Vagina (tissue), 2 donors: ENCODE results near the gene PLCG1. TPM values are rescaled to one million over a fixed set of nuclear protein-coding genes. Genes with fewer than 3 reads are reported as not detected.

Source experiments
- DNase-seq, 2 donors: peaks; one replicate each; pipeline ENCODE4 v3.0.0-alpha.2; 2017; ENCODE audit errors: extremely low spot score in 2 of 2
- H3K27ac ChIP-seq: fragments of 200-600 bp; sonication (generic); one replicate; pipeline ENCODE4 v1.5.1; 2019
- H3K27me3 ChIP-seq: fragments of 200-600 bp; sonication (generic); one replicate; pipeline ENCODE4 v1.5.1; 2019
- H3K36me3 ChIP-seq, 2 donors: fragments of 200-600 bp; sonication (generic); one replicate each; pipeline ENCODE4 v1.5.1; 2017 to 2019
- H3K4me1 ChIP-seq: fragments of 200-600 bp; sonication (generic); one replicate; pipeline ENCODE4 v1.5.1; 2019
- H3K4me3 ChIP-seq, 2 donors: fragments of 200-600 bp; sonication (generic); 1 replicate in 1 of 2; 2 replicates in 1 of 2; pipeline ENCODE4 v1.5.1; 2016 to 2019
- H3K9me3 ChIP-seq: fragments of 200-600 bp; sonication (generic); one replicate; pipeline ENCODE4 v1.5.1; 2019
- POLR2A ChIP-seq, 2 donors: fragments of 450-650 bp; IDR thresholded peaks; one replicate each; pipeline ENCODE4 v1.6.1; 2017; ENCODE audit warnings: antibody characterized with exemption in 2 of 2, mild to moderate bottlenecking in 2 of 2, moderate library complexity in 2 of 2
- POLR2AphosphoS5 ChIP-seq, 2 donors: sonication (generic); formaldehyde crosslinking; IDR thresholded peaks; one replicate each; pipeline ENCODE4 v1.9.0; 2017; ENCODE audit warnings: antibody characterized with exemption in 2 of 2, mild to moderate bottlenecking in 2 of 2, low read depth in 1 of 2; ENCODE audit not compliant: insufficient read depth in 1 of 2
- intact Hi-C: fragments of 100-400 bp; cut with DNase I; formaldehyde crosslinking; loops from one replicate; pipeline ENCODE4 v1.15.1; 2023
- microRNA-seq: library from miRNA; unstranded; fragments of <30 nt; microRNA quantifications from one replicate; pipeline ENCODE4, GENCODE V29; 2017; ENCODE audit warnings: borderline number of aligned reads, borderline replicate concordance
- small RNA-seq: library from RNA; depleted of rRNA; stranded (forward); fragments of <200 nt; gene quantifications from one replicate; pipeline ENCODE3, GENCODE V24; 2016
- total RNA-seq: library from RNA; depleted of rRNA; stranded (reverse); fragments of >200 nt; gene quantifications from one replicate; pipeline ENCODE4 v1.2.3, GENCODE V29; 2016
- TF ChIP-seq, protein P1 (sequence below), 3 experiments: fragments of 450-650 bp in 2 of 3; fragments of 200-600 bp in 1 of 3; sonication (generic) in 1 of 3; IDR thresholded peaks; one replicate each; pipeline ENCODE4 v1.5.1; 2017 to 2019; ENCODE audit warnings: antibody characterized with exemption in 3 of 3, mild to moderate bottlenecking in 2 of 3, moderate library complexity in 2 of 3

PLCG1 gene
- total RNA-seq, 1 donor from 2014 or later: 138 TPM

GRCh38 chr20:41224281-41224680 lies 86.9 kb downstream of the PLCG1 start:
- peaks cover 22% of the 10 kb centered on the region for H3K4me1 ChIP-seq
- H3K27ac ChIP-seq: no peak overlapping the region
- TF ChIP-seq, protein P1, sequence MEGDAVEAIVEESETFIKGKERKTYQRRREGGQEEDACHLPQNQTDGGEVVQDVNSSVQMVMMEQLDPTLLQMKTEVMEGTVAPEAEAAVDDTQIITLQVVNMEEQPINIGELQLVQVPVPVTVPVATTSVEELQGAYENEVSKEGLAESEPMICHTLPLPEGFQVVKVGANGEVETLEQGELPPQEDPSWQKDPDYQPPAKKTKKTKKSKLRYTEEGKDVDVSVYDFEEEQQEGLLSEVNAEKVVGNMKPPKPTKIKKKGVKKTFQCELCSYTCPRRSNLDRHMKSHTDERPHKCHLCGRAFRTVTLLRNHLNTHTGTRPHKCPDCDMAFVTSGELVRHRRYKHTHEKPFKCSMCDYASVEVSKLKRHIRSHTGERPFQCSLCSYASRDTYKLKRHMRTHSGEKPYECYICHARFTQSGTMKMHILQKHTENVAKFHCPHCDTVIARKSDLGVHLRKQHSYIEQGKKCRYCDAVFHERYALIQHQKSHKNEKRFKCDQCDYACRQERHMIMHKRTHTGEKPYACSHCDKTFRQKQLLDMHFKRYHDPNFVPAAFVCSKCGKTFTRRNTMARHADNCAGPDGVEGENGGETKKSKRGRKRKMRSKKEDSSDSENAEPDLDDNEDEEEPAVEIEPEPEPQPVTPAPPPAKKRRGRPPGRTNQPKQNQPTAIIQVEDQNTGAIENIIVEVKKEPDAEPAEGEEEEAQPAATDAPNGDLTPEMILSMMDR (IDR thresholded peaks at IDR 0.05): no peak
- TF ChIP-seq POLR2AphosphoS5 (IDR thresholded peaks at IDR 0.05; ENCODE audit: insufficient read depth in 1 of 2, low read depth in 1 of 2) (no peak), POLR2A (IDR thresholded peaks at IDR 0.05) (no peak)
- no peaks in the 10 kb centered on the region for H3K36me3 ChIP-seq
- no peaks in the 10 kb centered on the region for H3K27me3 ChIP-seq
- H3K9me3 ChIP-seq: no peaks in the 10 kb centered on the region
- intact Hi-C loops: no loop called here
- DNase-seq: no peak
- H3K4me3 ChIP-seq: no peak overlapping the region

DNA sequence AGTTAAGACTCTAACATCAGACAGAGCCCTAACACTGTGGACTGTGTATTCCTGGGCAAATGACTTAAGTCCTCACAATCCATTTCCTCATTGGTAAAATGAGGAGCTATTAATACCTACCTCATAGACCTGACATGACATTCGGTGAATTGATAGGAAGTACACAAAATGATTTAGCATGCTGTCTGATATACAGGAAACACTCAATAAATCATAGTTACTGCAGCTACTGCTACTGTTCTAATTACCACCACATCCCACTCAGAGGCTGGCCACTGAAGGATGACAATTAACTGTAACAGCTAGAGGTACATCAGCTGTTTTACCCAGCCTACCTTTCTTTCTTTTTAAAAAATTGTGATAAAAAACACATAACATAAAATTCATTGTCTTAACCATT lies 87.7 kb downstream of the PLCG1 start:
- DNase-seq: no peak
- no peak overlapping the region for H3K27ac ChIP-seq
- TF ChIP-seq POLR2AphosphoS5 (IDR thresholded peaks at IDR 0.05; ENCODE audit: insufficient read depth in 1 of 2, low read depth in 1 of 2): no peak
- TF ChIP-seq, protein P1 (IDR thresholded peaks at IDR 0.05): no peak
- TF ChIP-seq POLR2A (IDR thresholded peaks at IDR 0.05): no peak
- H3K36me3 ChIP-seq: no peaks in the 10 kb centered on the region
- intact Hi-C loops: no loop called here
- peaks cover 23% of the 10 kb centered on the region for H3K4me1 ChIP-seq
- H3K27me3 ChIP-seq: no peaks in the 10 kb centered on the region
- no peaks in the 10 kb centered on the region for H3K9me3 ChIP-seq
- H3K4me3 ChIP-seq: no peak overlapping the region

DNA sequence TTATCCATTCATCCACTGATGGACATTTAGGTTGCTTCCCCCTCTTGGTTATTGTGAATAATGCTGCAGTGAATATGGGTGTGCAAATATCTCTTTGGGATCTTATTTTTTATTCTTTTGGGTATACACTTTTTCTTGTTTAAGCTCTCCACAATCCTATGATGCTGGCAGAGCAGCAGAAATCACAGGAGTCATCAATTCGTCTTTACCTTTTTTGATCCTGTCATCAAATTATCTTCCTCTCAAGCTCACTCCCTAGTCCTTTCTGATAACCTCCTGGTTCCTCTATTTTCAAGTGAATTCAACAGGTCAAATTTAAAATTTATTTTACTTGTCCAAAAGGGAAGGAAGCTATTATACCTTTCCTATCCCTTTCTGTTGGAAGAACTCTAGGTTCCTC lies 89.1 kb downstream of the PLCG1 start:
- Histone ChIP-seq H3K27me3 (no peaks in the 10 kb centered on the region), H3K4me3 (no peak overlapping the region), H3K9me3 (no peaks in the 10 kb centered on the region), H3K27ac (no peak overlapping the region), H3K4me1 (peaks cover 26% of the 10 kb centered on the region), H3K36me3 (no peaks in the 10 kb centered on the region)
- no peak for DNase-seq
- intact Hi-C loops: no loop called here
- TF ChIP-seq POLR2AphosphoS5 (IDR thresholded peaks at IDR 0.05; ENCODE audit: insufficient read depth in 1 of 2, low read depth in 1 of 2) (no peak), POLR2A (IDR thresholded peaks at IDR 0.05) (no peak)
- TF ChIP-seq, protein P1 (IDR thresholded peaks at IDR 0.05): no peak

Small RNA genes lying within 50 kb of the gene (microRNA-seq; reads per million reads assigned to microRNA genes)
- not detected for gene MIR6871

Small RNA genes lying within 50 kb of the gene (small RNA-seq; reads per million reads assigned to genes)
- not detected for gene AL022394.1
- gene MIR6871: not detected

Other genes with a start within 250 kb of the PLCG1 start
- 38.1 TPM for gene TOP1, start 108.7 kb upstream of the PLCG1 start, total RNA-seq
- gene ZHX3, start 180.2 kb downstream of the PLCG1 start, total RNA-seq: 26.8 TPM
- 82.3 TPM for gene LPIN3, start 203.3 kb downstream of the PLCG1 start, total RNA-seq
- 5.6 TPM for gene EMILIN3, start 229.3 kb downstream of the PLCG1 start, total RNA-seq